Measurements from ENCODE around the gene FEZ2.
A peak's percentile ranks its signal among the peaks of the same experiment; 100 is the strongest.

Gene FEZ2

DNA sequence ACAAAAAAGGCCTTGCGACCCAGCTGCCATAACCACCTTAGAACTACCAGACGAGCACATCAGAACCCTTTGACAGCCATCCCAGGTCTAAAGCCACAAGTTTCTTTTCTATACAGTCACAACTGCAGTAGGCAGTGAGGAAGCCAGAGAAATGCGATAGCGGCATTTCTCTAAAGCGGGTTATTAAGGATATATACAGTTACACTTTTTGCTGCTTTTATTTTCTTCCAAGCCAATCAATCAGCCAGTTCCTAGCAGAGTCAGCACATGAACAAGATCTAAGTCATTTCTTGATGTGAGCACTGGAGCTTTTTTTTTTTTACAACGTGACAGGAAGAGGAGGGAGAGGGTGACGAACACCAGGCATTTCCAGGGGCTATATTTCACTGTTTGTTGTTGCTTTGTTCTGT is 48.8 kb downstream of the FEZ2 start:
- Histone ChIP-seq H3K4me3 (ENCODE audit: low read depth, low read length) (no peak overlapping the region), H3K27me3 (no peaks in the 10 kb centered on the region), H3K36me3 (no peaks in the 10 kb centered on the region; the same call in 1 of the 2 replicates), H3K4me1 (no peaks in the 10 kb centered on the region), H3K9me3 (no peaks in the 10 kb centered on the region)
- TF ChIP-seq, protein P1, sequence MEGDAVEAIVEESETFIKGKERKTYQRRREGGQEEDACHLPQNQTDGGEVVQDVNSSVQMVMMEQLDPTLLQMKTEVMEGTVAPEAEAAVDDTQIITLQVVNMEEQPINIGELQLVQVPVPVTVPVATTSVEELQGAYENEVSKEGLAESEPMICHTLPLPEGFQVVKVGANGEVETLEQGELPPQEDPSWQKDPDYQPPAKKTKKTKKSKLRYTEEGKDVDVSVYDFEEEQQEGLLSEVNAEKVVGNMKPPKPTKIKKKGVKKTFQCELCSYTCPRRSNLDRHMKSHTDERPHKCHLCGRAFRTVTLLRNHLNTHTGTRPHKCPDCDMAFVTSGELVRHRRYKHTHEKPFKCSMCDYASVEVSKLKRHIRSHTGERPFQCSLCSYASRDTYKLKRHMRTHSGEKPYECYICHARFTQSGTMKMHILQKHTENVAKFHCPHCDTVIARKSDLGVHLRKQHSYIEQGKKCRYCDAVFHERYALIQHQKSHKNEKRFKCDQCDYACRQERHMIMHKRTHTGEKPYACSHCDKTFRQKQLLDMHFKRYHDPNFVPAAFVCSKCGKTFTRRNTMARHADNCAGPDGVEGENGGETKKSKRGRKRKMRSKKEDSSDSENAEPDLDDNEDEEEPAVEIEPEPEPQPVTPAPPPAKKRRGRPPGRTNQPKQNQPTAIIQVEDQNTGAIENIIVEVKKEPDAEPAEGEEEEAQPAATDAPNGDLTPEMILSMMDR (IDR thresholded peaks at IDR 0.05; ENCODE audit: low read depth, low read length): no peak
- no peak for DNase-seq

DNA sequence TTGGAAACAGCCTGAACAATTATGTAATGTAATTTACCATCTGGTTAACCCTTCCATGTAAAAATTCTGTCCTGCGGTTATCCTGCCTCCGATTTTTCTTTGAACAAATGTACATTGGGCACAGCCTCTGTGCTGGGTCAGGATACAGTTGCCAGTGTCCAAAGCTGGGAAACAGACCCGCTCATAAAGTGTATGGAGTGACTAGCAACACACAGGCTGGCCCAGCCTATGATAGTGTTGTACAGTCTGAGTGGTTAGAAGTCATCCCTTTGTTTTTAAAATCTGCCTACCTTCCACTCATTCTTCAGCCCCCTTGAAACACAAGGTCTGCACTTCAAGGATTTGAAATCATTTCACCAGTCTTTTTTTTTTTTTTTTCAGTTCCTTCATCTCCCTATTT is 50.1 kb downstream of the FEZ2 start:
- DNase-seq: no peak
- TF ChIP-seq, protein P1 (IDR thresholded peaks at IDR 0.05; ENCODE audit: low read depth, low read length): no peak
- no peak overlapping the region for H3K4me3 ChIP-seq (ENCODE audit: low read depth, low read length)
- no peaks in the 10 kb centered on the region; the same call in 1 of the 2 replicates for H3K36me3 ChIP-seq
- H3K27me3 ChIP-seq: no peaks in the 10 kb centered on the region
- H3K4me1 ChIP-seq: no peaks in the 10 kb centered on the region
- H3K9me3 ChIP-seq: no peaks in the 10 kb centered on the region

DNA sequence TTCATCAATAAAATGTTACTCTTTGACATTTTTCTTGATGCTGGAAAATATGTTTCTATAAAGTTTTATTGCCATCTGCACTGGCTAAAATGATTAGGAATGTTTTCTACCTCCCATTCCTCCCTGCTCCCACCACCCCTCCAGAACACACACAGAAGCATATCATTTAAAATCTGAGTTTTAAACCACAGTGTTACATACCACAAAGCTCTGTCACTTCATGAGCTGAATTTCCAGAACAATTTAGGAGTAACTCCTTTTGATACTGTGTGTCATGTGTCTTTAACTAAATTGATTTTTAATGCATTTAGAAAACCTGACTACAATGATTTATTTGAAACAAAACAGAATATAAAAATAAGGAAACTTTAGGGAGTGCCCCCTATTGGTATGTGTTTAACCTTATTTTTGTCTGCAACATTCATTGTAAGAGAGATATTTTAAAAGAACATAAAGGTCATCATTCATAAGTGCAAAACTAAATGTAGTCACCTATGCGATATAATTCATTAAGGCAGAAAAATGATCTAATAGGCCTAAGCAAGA is 52.0 kb downstream of the FEZ2 start:
- TF ChIP-seq, protein P1 (IDR thresholded peaks at IDR 0.05; ENCODE audit: low read depth, low read length): no peak
- no peaks in the 10 kb centered on the region for H3K36me3 ChIP-seq
- DNase-seq: no peak
- no peaks in the 10 kb centered on the region for H3K4me1 ChIP-seq
- H3K9me3 ChIP-seq: no peaks in the 10 kb centered on the region
- H3K27me3 ChIP-seq: no peaks in the 10 kb centered on the region
- H3K4me3 ChIP-seq (ENCODE audit: low read depth, low read length): no peak overlapping the region

DNA sequence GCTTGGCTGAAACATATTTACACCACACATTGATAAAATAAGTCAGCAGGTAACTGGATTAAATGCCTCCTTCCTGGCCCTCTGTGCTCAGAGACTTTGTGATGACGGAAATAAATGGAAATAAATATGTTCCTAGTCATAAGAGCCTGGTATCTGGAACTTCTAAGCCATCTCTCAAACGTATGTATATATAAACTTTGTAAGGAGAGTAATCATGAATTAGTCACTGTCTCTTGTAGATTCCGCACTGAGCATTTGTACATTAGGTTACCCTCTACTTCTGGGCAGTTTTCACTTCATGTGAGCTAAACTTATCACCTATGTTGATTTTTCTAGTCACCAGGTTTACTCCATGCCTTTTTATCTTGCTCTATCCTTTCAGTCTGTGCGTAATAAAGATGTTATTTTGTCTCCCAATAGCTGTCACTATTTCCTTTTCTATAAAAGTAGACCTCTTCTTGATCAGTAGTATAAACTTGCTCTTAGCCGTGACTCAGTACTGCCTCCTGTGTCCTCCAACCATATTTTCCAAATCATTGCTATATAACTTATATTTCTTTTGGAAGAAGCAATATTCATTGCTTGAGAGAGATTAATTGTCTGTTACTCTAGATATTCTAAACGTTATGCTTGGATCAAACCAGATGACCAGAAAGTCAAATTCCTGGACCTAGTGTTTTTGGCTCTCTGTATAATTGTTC is 53.2 kb downstream of the FEZ2 start:
- H3K9me3 ChIP-seq: no peaks in the 10 kb centered on the region
- no peak for DNase-seq
- TF ChIP-seq, protein P1 (IDR thresholded peaks at IDR 0.05; ENCODE audit: low read depth, low read length): peak; percentile 25; the same call in 1 of the 2 replicates
- no peak overlapping the region for H3K4me3 ChIP-seq (ENCODE audit: low read depth, low read length)
- H3K36me3 ChIP-seq: no peaks in the 10 kb centered on the region
- no peaks in the 10 kb centered on the region for H3K27me3 ChIP-seq
- H3K4me1 ChIP-seq: no peaks in the 10 kb centered on the region

DNA sequence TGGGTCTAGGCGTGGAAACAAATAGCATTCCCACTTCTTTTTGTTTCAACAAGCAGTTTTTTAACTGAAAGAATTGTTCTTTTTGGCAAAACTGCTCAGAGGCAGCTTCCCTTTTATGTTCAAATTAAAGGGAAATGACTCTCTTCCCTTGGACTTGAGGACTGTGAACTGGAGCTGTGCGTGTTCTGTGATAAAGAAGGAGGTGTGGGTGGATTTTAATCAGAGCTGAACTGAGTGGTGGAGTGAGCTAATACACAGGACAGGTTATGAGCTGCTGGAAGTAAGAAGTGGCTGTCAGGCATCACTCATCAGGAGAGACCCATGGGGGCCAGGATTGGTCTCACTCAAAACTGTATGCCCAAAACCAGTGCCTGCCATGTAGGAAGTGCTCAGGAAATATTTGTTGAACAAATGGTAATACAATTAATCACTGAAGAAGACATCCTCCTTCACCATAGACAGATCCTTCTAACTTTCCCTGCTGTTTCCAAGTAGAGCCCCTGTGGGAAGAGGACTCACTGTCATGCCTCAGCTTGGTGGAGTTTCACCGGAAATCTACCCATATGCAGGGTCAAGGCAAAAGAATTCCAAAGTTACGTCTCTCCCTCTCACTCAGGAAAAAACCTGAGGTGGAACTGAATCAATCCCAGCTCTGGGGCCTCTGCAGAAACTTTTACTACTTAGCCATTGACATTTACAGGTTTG is 55.9 kb downstream of the FEZ2 start:
- TF ChIP-seq, protein P1 (IDR thresholded peaks at IDR 0.05; ENCODE audit: low read depth, low read length): no peak
- Histone ChIP-seq H3K4me1 (no peaks in the 10 kb centered on the region), H3K27me3 (no peaks in the 10 kb centered on the region; the same call in 1 of the 2 replicates), H3K36me3 (no peaks in the 10 kb centered on the region), H3K4me3 (ENCODE audit: low read depth, low read length) (no peak overlapping the region), H3K9me3 (no peaks in the 10 kb centered on the region)
- DNase-seq: no peak

Measured in BE2C (cell line).